ENCODE measurements around the gene DAB2IP.

The DAB2IP gene

DNA sequence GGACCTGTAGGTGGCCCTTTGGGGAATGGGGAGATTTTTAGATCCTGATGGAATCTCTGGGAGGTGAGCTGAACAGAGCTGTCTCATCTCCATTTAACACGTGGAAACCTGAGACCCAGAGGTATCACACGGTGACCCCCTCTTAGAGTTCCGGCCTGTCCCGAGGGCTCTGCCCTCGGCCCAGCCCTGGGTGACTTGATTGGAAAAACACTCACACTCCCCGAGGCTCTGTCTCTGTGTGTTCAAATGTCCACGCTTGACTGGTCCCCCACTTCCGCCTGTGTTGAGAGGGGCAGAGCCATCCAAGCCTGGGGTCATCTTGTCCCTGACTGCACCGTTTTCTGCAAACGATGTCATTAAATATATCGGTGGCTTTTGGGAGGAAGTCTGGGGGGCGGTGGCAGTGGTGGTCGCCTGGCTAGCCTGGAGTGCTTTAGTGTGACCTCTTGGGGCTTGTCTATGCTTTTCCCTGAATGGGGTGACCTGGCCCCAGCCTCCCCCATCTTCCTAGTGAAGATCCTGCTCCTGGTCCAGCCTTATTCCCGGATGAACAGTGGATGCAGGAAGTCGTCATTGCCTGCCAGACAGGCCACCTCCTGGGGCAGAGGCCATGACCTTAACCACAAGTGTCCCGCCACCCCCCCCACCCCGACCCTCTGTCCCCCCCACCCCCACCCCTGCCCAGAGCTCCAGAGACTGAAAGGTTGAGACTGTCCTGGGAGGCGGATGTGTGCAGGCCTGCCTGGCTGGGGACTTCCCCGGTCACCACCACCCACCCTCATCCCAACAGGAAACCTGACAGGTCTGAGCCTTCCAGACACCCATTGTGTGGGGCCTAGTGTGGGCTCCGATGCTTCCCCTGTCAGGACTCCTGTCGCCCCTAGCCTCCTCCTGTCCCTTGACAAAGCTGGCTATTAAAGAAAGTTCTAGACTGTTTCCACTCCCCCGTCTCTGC is 5.3 kb upstream of the DAB2IP start:
- DNase-seq, result no peak

DNA sequence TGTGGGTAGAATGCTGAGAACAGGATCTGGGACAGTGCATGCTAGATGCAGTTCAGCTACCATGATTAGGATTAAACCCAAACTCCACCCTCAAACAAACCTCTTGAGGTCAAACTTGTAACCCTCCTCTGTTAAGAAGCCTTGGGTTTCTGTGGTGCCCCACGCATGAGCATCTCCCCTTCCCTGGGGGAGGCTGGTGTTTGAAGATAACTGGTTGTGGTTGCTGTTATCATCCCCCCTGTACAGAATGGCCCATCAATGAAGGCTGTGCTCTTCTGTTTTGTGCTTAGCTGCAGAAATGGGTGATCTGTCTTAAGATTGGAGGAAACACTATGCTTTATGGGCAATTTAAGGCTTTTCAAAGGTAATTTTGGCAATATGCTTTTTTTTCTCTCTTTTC is 4.4 kb upstream of the DAB2IP start:
- no peak for DNase-seq

DNA sequence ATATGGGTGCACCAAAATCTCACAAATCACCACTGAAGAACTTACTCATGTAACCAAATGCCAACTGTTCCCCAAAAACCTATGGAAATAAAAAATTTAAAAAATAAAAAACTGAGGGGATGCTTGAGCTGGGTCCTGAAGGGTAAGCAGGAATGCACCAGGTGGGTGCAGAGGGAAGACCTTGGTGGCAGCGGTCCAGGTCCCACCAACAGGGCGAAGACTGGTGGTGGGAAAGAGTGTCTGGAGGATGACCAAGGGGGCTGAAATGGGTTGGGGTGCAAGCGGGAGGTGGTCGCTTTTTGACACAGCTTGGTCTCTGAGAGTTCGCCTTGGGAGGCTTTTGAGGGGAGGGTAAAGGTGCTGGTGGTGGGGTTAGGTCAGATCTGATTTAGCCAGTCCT is 3.3 kb upstream of the DAB2IP start:
- DNase-seq, result no peak

DNA sequence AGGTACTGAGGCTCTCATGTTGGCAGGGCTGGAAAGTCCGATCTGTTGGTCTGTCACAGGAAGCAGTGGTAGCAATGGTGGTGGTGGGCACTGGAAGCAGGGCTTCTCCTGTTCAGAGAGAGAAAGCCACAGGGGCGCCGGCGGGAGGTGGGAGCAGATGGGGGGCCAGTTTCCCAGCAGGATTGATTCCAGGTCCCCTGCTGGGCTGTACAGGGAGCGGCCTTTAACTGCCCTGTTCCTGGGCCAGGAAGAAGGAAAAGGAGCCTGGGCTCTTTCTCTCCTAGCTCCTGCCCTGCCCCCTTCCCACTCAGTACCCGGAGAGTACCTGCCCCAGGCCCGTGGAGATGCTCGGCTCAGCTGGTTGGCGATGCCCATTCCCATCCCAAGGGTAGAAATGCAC is 2.6 kb upstream of the DAB2IP start:
- no peak for DNase-seq

DNA sequence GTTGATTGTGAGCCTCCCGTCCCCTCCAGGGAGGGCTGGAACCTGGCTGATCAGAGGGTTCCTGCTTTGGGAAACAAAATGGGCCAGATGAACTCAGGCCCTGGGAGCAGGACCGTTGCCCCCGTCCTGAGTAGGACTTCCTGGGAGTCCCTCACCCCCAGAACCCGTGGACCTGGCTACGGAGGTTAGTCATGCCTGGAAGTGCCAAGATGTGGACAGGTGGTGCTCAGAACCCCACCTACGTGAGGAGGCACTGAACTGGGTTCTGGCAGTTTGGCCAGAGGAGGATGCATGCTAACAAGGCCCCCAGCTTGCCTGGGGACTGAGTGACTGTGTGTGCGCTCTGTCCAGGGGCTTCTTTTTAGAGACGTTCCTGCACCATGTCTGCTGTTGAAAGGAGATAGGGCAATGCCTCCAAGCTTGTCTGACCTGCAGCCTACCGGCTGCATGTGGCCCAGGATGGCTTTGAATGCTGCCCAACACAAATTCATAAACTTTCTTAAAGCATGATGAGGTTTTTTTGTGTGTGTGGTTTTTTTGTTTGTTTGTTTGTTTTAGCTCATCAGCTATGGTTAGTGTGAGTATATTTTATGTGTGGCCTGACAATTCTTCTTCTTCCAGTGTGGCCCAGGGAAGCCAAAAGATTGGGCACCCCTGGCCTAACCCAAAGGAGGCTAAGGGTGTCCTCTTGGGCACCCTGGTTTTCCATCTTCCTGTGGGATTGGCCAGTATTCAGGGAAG is 1.8 kb upstream of the DAB2IP start:
- no peak for DNase-seq

DNA sequence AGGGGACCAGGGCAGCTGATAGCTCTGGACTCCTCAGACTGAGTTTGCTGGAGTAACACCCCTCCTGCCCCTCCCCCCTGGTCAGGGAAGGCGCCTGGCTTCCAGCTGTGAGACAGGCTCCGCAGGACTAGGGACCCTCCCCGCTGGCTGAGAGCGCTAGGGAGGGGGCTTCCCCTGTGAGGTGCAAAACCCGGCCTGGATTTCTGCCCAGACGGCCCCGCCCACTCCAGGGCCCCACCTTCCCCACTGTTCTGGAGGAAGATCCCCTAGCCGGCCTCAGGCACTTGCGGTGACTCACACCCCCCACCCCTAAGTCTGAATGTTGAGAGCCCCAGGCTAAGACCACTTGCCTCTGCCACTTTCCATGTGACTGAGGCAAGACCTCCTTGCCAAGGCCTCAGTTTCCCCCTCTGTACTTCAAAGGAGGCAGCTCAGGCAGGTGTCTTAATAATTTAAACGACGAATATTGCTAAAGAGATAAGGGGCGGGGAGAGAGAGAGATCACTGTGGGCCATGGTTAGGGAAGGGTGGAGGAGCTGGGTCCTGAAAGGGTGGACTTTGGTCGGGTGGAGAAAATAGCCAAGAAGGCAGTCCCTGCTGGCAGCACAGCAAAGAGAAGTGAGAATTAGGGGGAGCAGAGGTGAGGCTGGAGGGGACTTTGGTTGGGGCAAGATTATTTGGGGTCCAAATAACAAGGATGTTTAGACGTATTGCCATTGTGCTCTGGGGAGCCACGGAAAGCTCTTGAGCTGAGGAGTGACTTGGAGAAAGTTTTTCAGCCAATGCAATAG is 1.0 kb upstream of the DAB2IP start:
- DNase-seq, result peak; percentile 90

DNA sequence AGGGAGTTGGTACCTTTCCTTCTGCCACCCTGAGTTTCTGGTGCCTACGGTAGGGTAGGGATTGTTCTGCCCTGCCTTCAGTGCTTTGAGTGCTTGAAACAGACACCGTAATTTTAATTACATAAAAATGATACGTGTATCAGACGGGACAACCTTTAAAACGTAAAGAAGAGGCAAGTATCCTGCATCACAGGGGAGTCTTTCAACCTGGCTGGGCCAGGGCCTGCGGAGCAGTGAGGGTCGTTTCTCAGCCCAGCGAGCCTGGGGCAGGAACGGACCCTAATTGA is 483 bp upstream of the DAB2IP start:
- DNase-seq, result no peak

DNA sequence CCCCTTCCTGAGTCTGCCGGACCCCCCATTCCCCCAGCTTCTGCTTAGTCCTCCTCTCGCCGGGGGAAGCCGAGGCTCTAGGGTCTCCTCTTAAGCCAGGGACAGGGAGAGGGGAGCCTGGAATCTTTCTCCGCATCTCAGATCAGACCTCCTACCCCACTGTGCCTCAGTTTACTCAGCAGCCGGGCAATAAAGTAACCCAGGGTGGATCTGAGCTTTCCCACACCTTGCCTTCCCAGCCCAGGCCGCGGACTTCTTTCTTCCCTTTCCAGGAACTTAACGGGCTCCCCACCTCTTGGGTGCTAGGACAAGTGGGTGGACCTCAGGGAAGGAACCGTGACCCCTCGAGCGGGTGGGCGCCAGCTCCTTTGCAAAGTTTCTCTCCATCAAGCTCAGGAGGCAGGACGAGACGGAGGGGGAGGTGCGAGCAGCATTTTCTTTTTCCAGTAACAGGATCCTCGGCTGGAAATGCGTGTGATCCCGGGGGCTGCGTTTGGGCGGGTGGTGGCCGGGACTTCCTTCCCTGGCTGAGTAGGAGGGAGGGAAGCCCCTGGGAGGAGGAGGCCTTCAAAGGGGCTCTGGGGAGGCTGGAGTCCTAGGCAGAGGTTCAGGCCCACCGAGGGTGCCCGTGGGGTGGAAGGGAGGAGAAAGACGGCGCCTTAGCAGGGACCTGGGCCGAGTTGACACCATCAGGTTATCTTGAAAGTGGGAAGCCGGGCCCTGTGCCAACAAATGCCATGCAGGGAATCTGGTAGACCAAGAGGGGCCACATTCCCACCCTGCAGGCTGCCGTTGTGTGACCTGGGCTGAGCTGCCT is 795 bp downstream of the DAB2IP start:
- no peak for DNase-seq

DNA sequence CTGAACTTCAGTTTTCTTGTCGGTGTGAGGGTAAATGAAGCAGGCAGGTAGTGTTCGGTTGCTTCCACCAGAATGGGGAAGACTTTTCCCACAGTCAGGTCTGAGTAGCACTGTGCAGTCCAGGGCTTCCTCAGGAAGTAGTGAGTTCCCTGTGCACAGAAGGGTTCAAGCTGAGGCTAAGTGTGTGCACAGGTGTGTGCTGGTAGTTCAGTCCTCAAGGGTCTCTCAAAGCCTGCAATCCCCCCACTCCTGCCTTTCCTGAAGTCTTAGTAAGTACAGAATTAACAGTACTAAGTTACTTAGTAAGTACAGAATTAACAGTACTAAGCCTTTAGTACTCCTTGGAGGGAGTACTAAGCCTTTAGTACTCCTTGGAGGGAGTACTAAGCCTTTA is 1.4 kb downstream of the DAB2IP start:
- no peak for DNase-seq

DNA sequence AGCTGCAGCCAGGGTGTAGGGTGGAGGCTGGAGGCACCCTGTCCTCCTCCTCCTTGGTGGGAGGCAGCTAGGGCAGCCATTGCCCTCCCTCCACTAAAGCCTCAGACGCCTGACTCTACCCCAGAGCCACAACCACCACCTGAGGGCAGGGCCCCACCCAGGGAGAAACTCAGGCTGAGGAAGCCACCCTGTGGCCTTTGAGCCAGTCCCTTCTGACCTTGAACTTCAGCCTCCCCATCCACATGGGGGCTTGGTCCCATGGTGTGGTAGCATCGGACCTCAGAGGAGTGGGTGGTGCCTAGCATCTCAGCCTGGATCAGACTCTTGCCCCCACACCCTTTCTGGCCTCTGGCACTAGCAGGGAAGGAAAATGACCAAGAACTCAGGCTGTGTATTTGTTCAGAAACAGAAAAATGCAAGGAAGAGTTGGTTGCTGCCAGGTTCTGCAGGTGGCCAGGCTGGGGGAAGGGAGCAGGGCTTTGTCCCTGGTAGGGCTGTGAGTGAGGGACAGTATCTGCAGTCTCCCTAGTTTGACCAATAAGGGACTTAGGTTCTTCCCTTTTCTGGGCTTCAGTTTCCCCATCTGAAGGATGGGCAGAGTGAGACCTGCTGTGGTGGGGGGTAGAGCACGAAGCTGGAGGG is 3.2 kb downstream of the DAB2IP start:
- no peak for DNase-seq

DNA sequence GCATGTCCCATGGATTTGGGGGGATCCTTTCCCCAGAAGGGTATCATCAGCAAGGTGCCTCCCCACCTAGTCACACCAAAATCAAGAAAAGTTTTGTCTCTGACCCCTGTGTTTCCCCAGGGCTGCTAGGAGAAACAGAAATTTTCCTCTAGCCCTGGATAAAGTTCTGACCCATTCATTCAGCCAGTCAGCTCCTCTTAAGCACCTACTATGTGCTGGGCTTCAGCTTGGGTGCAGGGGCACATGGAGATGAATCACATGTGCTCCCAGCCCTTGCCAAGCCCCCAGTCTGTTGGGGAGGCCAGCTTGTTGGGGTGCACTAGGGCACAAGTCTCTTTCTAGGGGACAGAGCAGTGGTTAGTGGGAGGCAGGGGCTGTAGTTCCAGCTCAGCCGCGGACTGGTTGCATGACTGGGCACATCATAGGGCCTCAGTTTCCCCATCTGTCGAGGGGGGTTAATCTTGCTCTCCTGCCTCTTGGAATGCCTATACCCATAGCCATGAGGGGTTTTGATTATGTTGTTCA is 3.9 kb downstream of the DAB2IP start:
- DNase-seq, result no peak

DNA sequence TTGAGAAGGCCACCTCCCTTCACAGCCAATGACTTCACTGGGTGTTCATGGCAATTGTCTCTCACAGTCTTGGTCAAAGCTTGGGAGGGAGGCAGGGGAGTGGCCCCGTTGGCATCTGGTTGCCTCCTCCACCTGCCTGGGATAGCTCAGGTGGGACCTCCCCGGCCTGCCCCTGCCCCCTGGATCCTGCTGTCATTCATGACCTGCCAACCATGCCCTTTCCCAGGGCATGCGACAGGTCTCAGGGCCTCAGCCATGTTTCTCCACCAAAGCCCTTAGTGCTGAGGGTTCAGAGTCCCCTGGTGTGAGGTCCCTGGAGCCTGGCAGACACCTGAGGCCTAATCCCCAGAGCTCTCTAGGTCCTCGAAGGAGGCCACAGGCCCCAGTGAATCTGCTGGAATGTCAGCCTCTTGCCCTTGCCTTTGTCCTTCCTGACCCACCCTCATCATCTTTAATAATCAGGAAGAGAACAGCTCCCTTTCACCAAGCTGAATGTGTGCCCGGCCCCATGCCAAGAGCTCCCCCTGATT is 5.6 kb downstream of the DAB2IP start:
- no peak for DNase-seq

DNA sequence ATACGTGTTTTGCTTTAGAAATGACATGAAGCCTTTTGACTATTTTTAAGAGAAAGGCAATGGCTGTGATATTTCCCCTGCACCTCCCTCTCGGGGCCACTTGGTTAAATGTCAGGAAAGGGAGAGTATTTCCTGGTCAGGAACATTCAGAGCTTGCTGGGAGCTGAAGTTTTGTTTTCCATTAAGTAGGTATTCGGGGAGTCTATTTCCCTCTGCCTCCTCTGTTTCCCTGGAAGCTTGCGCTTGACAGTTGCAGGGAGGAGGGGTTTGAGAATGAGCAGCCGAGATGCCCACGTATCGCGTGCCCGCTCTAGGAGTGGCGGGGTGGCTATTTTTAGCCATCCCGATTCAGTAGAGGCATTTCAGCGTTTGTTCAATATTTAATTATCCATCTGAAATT is 6.7 kb downstream of the DAB2IP start:
- no peak for DNase-seq

DNA sequence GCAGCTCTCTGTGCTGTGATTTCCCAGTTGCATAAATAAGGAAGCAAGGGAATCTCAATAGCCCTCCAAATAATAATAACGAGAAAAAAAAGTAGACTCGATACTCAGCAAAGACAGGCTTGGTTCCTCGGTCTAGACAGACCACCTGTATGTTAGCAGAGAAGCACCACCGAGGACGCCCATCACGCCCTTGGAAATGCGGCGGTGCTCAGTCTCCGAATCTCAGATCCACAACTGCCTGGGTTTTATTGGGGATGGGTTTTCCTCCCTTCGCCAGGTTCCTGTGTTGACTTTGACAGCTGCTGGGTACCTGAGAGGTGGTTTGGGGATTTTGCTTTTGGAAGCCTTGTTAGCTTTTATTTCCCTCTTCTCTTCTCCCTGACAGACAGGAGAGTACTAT is 7.2 kb downstream of the DAB2IP start:
- DNase-seq, result no peak

DNA sequence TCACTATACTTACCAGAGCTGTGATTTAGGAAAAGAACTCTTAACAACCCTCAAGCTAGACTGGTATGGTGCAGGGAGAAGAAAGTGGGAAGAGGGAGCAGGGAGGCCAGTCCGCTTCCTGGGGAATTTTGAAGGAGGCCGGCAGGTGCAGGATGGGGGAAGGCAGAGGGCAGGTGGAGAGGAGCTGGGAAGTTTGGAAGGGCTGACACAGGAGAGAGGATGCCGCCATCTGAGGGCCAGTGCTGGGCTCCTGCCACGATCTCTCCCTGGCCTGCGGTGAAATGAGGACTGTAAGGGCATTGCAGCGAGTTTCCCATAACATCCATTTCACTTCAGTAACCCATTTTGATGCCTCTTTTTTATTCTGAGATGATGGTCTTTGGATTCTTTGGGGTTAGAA is 8.9 kb downstream of the DAB2IP start:
- no peak for DNase-seq

DNA sequence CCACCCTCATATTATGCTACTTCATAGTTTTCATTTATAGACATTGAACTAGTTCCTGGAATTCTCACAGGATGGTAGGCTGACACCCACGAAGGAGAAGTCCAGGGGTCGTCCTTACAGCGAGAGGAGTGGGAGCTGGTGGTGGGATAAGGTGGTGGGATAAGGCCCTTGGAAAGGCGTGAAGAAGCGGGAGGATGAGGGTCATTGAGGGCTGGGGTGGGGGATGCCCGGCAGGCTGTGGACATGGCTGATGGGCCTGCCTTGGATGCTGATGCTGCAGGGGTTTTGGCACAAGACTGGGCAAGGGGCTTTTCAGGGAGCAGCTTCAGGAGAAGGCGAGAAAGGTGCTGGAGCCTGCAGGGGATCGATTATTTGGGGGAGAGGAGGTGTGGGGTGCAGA is 9.4 kb downstream of the DAB2IP start:
- DNase-seq, result no peak

DNA sequence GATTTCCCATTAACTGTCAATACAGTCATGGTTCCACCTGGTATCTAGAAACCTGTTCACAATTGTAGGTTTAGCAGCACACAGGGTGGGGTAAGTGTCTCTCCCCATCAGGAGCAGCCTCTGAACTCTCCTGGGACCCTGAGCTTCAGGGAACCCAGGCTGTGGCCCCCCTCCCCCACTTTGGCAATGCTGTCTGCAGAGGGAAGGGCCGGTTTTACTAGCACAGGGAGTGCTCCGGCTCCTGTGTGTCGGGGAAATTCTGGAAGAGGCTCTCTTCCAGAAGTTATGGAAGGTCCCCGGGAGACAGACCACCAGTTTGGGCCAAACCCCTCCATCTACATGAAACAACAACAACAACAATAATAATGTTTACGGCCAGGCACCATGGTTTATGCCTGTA is 9.9 kb downstream of the DAB2IP start:
- no peak for DNase-seq

DNA sequence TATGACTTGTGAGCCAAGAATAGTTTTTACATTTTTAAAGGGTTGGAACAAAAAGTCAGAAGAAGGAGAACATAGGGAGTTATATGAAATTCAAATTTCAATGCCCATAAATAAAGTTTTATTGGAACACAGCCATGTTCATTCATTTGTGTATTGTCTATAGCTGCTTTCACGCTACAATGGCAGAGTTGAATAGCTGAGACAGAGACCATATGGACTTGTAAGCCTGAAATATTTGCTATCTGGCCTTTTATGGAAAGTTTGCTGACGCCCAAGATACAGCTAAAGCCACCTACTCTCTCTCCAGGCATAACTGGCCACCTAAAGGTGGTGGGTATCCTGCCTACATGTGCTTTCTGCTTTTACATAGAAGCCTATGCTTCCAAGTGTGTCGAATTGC is 10.9 kb downstream of the DAB2IP start:
- no peak for DNase-seq

DNA sequence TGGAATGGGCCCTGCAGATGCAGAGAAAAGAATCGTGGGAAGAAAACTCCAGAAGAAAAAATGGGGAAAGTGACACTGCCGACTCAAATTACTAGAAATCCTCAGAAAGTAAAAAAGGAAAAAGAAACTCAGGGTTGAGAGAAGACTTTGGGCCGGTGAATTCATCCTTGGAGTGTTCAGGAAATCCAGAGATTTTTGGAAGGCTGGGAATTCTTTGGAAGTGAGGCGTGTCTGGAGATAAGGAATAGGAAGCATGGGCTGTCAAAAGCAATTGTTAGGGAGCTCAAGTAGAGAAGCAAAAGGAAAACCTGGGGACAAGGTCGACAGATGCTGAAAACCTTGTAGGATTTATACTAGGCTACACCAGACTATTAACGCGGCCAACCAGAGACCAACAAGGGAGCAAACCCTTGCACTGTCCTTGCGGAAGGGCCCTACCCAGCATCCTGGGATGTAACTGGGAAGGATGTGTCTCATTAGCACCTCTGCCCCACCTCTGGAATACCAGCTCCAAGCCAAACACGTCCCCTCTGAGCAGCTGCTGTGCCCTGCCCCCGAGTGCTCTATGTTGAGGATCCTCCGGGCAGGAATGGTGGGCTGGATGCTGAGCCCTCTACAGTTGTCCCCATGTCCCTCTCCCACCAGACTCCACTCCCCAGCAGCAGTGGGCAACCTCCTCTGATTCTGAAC is 11.6 kb downstream of the DAB2IP start:
- DNase-seq, result no peak

DNA sequence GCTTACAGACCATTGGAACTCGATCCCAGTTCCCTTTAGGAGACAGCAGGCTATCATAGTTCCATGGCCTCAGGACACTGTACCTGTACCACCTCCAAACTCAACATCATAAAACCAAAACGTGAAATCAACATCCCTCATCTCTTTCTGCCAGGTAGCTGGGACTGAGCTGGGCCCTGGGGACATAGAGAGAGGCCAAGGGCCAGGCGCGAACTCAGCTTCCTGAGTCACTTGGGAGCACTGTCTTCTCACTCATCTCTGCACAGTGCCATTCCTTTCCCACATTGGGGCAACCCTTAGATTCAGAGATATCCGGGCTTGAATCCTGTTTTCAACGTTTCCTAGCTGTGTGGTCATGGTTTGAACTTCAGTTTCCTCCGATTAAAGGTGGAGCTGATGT is 12.2 kb downstream of the DAB2IP start:
- DNase-seq, result no peak

DNA sequence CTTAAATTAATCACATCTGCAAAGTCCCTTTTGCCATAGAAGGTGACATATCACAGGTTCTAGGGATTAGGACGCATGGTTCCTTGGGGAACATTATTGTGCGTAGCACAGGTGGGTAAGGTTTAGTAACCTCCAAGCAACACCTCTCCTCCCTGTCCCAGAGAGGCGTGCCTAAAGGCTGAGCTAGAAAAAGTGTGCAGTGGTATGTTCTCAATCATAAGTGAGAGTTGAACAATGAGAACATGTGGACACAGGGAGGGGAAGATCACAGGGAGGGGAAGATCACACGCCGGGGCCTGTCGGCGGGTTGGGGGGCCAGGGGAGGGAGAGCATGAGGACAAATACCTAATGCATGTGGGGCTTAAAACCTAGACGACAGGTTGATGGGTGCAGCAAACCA is 14.9 kb downstream of the DAB2IP start:
- no peak for DNase-seq
